Caco-2 (cell line): ENCODE results near the gene OXER1. TPM values are rescaled to one million over a fixed set of nuclear protein-coding genes. Genes with fewer than 3 reads are reported as not detected.

Experiments
- BruUV-seq: library from RNA; stranded (reverse); fragments of 400-500 nt; replicated peaks from 2 replicates; lab custom pipeline; 2021; lab: Mats Ljungman, UMichigan
- CTCF ChIA-PET: fragments of 300-600 bp; sonication (Branson Sonifier 250); formaldehyde crosslinking; loops from one replicate; lab custom pipeline; 2022; ENCODE audit warnings: antibody characterized with exemption; lab: Charles Lee
- POLR2A ChIA-PET: fragments of 300-600 bp; sonication (Branson Sonifier 250); formaldehyde crosslinking; loops from one replicate; lab custom pipeline; 2022; ENCODE audit warnings: antibody characterized with exemption; lab: Charles Lee
- DNase-seq, 2 experiments: peaks; one replicate each; pipeline versions ENCODE4 v3.0.0 to v3.0.0-alpha.2; 2020 to 2022
- H3K27me3 ChIP-seq: replicated peaks from 2 replicates; pipeline ENCODE4 v1.6.0; 2011; ENCODE audit warnings: low read length; ENCODE audit not compliant: control insufficient read depth, insufficient read depth
- H3K36me3 ChIP-seq: 2 replicates; pipeline ENCODE4 v1.5.1; 2011; ENCODE audit warnings: low read length; ENCODE audit not compliant: control insufficient read depth, insufficient read depth
- H3K4me1 ChIP-seq: fragments of 250-450 bp; sonication (Bioruptor Pico); 2 replicates; pipeline ENCODE4 v1.5.1; 2020; ENCODE audit warnings: mild to moderate bottlenecking
- H3K4me3 ChIP-seq: 2 replicates; pipeline ENCODE4 v1.5.1; 2011; ENCODE audit warnings: low read depth, mild to moderate bottlenecking, control low read depth, low read length
- H3K9me3 ChIP-seq: fragments of 250-450 bp; sonication (Bioruptor Pico); 2 replicates; pipeline ENCODE4 v1.5.1; 2020; ENCODE audit warnings: mild to moderate bottlenecking, moderate library complexity
- H3K27ac Mint-ChIP-seq: one replicate; pipeline ENCODE4 v1.8.0; 2022; ENCODE audit warnings: mixed read lengths; ENCODE audit not compliant: unreplicated experiment
- H3K27me3 Mint-ChIP-seq: one replicate; pipeline ENCODE4 v1.8.0; 2022; ENCODE audit warnings: mixed read lengths; ENCODE audit not compliant: insufficient read depth, unreplicated experiment
- H3K36me3 Mint-ChIP-seq: one replicate; pipeline ENCODE4 v1.8.0; 2022; ENCODE audit warnings: mild to moderate bottlenecking, mixed read lengths; ENCODE audit not compliant: insufficient read depth, unreplicated experiment
- H3K4me1 Mint-ChIP-seq: one replicate; pipeline ENCODE4 v1.8.0; 2022; ENCODE audit warnings: low read depth, mixed read lengths; ENCODE audit not compliant: unreplicated experiment
- H3K4me3 Mint-ChIP-seq: one replicate; pipeline ENCODE4 v1.8.0; 2022; ENCODE audit warnings: mild to moderate bottlenecking, moderate library complexity, mixed read lengths; ENCODE audit not compliant: unreplicated experiment
- H3K9me3 Mint-ChIP-seq: one replicate; pipeline ENCODE4 v1.8.0; 2022; ENCODE audit warnings: mixed read lengths; ENCODE audit not compliant: unreplicated experiment
- intact Hi-C: fragments of 100-400 bp; cut with micrococcal nuclease; formaldehyde crosslinking; loops from one replicate; pipeline ENCODE4 v1.10.0; 2022; ENCODE audit not compliant: unreplicated experiment
- total RNA-seq: library from RNA; stranded (reverse); gene quantifications from 2 replicates; pipeline ENCODE4 v1.2.3, GENCODE V29; 2022
- TF ChIP-seq, protein P1 (sequence below), 2 experiments: fragments of 200-600 bp in 1 of 2; IDR thresholded peaks; 1 replicate in 1 of 2; 2 replicates in 1 of 2; pipeline versions ENCODE4 v1.5.1 to v1.8.0; 2011 to 2022; ENCODE audit warnings: antibody characterized with exemption in 1 of 2, control low read depth in 1 of 2, inconsistent platforms in 1 of 2, low read depth in 1 of 2, low read length in 1 of 2, mild to moderate bottlenecking in 1 of 2, moderate library complexity in 1 of 2; ENCODE audit not compliant: insufficient read depth in 1 of 2, severe bottlenecking in 1 of 2, unreplicated experiment in 1 of 2

Gene OXER1
- total RNA-seq, 1 experiment from 2014 or later, result 10.9 TPM

DNA sequence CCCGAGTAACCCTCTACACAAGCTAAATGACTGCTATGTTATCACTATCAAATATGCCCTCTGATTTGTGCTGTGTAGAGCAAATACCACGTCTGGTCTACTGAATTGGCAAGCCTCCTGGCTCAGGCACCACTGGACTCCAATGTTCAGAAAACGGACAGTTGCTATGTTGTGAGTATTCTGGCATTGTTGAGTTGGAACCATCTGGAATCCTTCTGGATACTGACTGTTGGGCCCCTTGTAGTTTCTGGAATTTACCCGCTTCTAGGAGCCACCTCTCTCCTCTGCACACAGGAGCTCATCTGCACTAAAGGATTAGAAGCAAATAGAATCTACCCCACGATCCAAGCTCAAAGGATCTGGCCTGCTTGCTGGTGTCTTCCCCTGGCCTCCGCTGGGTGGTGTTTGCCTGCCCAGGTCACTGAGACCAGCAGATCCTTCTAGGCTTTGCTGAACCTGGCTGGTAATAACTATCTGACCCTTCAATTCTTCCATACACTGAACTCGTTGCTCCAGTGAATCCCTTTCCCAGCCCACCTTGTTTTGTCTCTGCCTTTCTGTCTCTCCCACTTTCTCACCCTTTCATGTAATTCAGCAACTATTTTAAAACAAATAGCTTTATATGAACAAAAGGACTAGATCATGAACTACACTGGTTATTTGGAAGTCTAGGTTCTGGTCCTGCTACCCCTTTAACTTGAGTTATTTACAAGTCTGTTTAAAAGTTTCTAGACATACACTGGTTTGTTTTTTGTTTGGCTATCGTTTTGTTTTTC is 30.5 kb upstream of the OXER1 start:
- peak overlapping the region; percentile 87 for H3K4me3 ChIP-seq
- intact Hi-C loops, result loop anchor here (1.0 kb wide), 2 partner anchors 13 to 15 kb away; no protein-coding TSS in a partner anchor
- CTCF ChIA-PET, result interaction anchor here (0.6 to 3.4 kb wide), 5 partner anchors 15 to 307 kb away, joined by 4 to 33 read pairs (median 5); no protein-coding TSS in a partner anchor
- Mint-ChIP-seq H3K9me3 (no peaks in the 10 kb centered on the region), H3K27ac (peak overlapping the region; percentile 82), H3K27me3 (no peaks in the 10 kb centered on the region), H3K4me1 (peaks cover 46% of the 10 kb centered on the region), H3K4me3 (peak overlapping the region; percentile 79), H3K36me3 (peaks cover 36% of the 10 kb centered on the region)
- H3K9me3 ChIP-seq, result no peaks in the 10 kb centered on the region
- H3K27me3 ChIP-seq, result no peaks in the 10 kb centered on the region
- peak; percentile 76 to 78 for DNase-seq
- TF ChIP-seq, protein P1, sequence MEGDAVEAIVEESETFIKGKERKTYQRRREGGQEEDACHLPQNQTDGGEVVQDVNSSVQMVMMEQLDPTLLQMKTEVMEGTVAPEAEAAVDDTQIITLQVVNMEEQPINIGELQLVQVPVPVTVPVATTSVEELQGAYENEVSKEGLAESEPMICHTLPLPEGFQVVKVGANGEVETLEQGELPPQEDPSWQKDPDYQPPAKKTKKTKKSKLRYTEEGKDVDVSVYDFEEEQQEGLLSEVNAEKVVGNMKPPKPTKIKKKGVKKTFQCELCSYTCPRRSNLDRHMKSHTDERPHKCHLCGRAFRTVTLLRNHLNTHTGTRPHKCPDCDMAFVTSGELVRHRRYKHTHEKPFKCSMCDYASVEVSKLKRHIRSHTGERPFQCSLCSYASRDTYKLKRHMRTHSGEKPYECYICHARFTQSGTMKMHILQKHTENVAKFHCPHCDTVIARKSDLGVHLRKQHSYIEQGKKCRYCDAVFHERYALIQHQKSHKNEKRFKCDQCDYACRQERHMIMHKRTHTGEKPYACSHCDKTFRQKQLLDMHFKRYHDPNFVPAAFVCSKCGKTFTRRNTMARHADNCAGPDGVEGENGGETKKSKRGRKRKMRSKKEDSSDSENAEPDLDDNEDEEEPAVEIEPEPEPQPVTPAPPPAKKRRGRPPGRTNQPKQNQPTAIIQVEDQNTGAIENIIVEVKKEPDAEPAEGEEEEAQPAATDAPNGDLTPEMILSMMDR (IDR thresholded peaks at IDR 0.05; ENCODE audit: insufficient read depth in 1 of 2, low read depth in 1 of 2, low read length in 1 of 2, severe bottlenecking in 1 of 2, unreplicated experiment in 1 of 2), result peak; percentile 52 to 82
- no TSS peak for BruUV-seq
- H3K36me3 ChIP-seq, result peaks cover 1% of the 10 kb centered on the region; the same call in 1 of the 2 replicates
- POLR2A ChIA-PET, result interaction anchor here (0.6 to 1.1 kb wide), 2 partner anchors 16 to 1617 kb away, joined by 4 to 6 read pairs; no protein-coding TSS in a partner anchor
- H3K4me1 ChIP-seq, result peaks cover 4% of the 10 kb centered on the region

DNA sequence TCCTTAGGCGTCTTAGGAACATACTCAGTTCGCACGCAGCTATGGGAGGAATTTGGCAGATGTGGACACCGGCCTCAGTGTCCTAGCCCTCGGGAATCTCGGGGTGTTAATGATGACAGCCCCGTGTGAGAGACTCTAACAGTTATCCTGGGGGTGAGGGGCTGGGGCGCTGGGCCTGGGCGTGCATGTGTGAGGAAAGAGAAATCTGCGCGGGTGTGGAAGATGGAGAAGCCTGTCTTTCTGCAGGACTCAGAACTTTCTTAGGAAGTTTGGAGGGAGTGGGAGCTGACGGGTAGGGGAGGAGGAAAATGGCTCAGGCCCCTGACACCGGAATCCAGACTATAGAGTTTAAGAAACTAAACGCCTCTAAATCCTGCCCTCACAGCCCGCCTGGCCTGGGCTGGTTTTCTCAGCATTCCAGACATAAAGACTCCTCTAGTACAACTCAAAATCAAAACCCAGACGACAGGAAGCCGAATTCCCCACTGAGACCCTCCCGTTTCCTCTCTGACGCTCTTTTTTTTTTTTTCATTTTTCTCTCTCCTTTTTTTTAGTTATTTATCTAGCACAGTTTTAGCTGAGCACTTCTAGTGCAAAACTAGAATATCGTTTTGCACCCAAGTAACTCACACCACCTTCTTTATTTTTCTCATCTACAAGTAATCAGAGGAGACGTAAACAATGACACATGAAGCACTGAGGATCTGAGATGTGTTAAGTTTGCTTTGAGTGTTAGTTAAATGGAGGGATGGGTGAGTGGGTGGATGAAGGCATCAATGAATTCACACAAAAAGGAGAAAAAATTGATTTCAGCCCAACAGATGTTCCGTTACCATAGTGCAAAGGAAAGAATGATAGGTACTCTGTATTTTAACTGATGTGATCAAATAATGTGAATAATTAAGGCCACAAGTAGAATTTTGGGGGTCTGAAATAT is 29.7 kb upstream of the OXER1 start:
- TF ChIP-seq, protein P1 (IDR thresholded peaks at IDR 0.05; ENCODE audit: insufficient read depth in 1 of 2, low read depth in 1 of 2, low read length in 1 of 2, severe bottlenecking in 1 of 2, unreplicated experiment in 1 of 2), result no peak
- ChIA-PET POLR2A (interaction anchor here (0.6 to 1.3 kb wide), 4 partner anchors 13 to 1618 kb away, joined by 4 to 6 read pairs (median 4); no protein-coding TSS in a partner anchor), CTCF (interaction anchor here (0.6 to 3.4 kb wide), 6 partner anchors 16 to 611 kb away, joined by 3 to 33 read pairs (median 5); no protein-coding TSS in a partner anchor)
- H3K4me1 Mint-ChIP-seq, result peaks cover 46% of the 10 kb centered on the region
- H3K4me3 ChIP-seq, result peak overlapping the region; percentile 87
- no peak for DNase-seq
- H3K27ac Mint-ChIP-seq, result peak overlapping the region; percentile 82
- H3K9me3 Mint-ChIP-seq, result no peaks in the 10 kb centered on the region
- H3K36me3 ChIP-seq, result peaks cover 2% of the 10 kb centered on the region; the same call in 1 of the 2 replicates
- H3K4me3 Mint-ChIP-seq, result peak overlapping the region; percentile 79
- no peaks in the 10 kb centered on the region for H3K27me3 Mint-ChIP-seq
- no peaks in the 10 kb centered on the region for H3K27me3 ChIP-seq
- H3K9me3 ChIP-seq, result no peaks in the 10 kb centered on the region
- H3K36me3 Mint-ChIP-seq, result peaks cover 35% of the 10 kb centered on the region
- intact Hi-C loops, result loop anchor here (1.0 kb wide), 2 partner anchors 12 to 16 kb away; no protein-coding TSS in a partner anchor
- TSS peak; percentile 32 for BruUV-seq
- H3K4me1 ChIP-seq, result peaks cover 4% of the 10 kb centered on the region
